Skin of body (tissue), 1 donor: ENCODE data around the gene PCDHB5. TPM values are rescaled to one million over a fixed set of nuclear protein-coding genes. Genes with fewer than 3 reads are reported as not detected.

Source experiments
- total RNA-seq: library from RNA; depleted of rRNA; stranded (reverse); fragments of >200 nt; gene quantifications from one replicate; pipeline ENCODE4 v1.2.3, GENCODE V29; 2014

PCDHB5 gene
- total RNA-seq, 1 donor from 2014 or later: 2.7 TPM

Other genes with a start within 250 kb of the PCDHB5 start
- gene PCDHAC1, start 208.9 kb upstream of the PCDHB5 start, total RNA-seq: 0.69 TPM
- 3.0 TPM for gene PCDHAC2, start 168.7 kb upstream of the PCDHB5 start, total RNA-seq
- not detected for gene PCDHB1, start 83.8 kb upstream of the PCDHB5 start, total RNA-seq
- gene PCDHB2, start 40.6 kb upstream of the PCDHB5 start, total RNA-seq: 3.1 TPM
- 2.7 TPM for gene PCDHB3, start 34.7 kb upstream of the PCDHB5 start, total RNA-seq
- gene PCDHB4, start 13.4 kb upstream of the PCDHB5 start, total RNA-seq: 1.6 TPM
- gene PCDHB6, start 14.9 kb downstream of the PCDHB5 start, total RNA-seq: 0.39 TPM
- gene PCDHB7, start 37.4 kb downstream of the PCDHB5 start, total RNA-seq: 1.1 TPM
- gene PCDHB8, start 42.6 kb downstream of the PCDHB5 start, total RNA-seq: 0.49 TPM
- 2.5 TPM for gene PCDHB16, start 47.2 kb downstream of the PCDHB5 start, total RNA-seq
- gene PCDHB9, start 52.0 kb downstream of the PCDHB5 start, total RNA-seq: 0.89 TPM
- 1.8 TPM for gene PCDHB10, start 57.1 kb downstream of the PCDHB5 start, total RNA-seq
- 3.5 TPM for gene PCDHB11, start 64.4 kb downstream of the PCDHB5 start, total RNA-seq
- gene PCDHB12, start 73.5 kb downstream of the PCDHB5 start, total RNA-seq: 2.2 TPM
- 2.9 TPM for gene PCDHB13, start 78.7 kb downstream of the PCDHB5 start, total RNA-seq
- gene PCDHB14, start 88.1 kb downstream of the PCDHB5 start, total RNA-seq: 3.8 TPM
- gene PCDHB15, start 110.2 kb downstream of the PCDHB5 start, total RNA-seq: 3.6 TPM
- 1.4 TPM for gene SLC25A2, start 168.8 kb downstream of the PCDHB5 start, total RNA-seq
- 88.8 TPM for gene TAF7, start 185.6 kb downstream of the PCDHB5 start, total RNA-seq
- 0.39 TPM for gene PCDHGA1, start 195.3 kb downstream of the PCDHB5 start, total RNA-seq
- gene PCDHGA2, start 203.6 kb downstream of the PCDHB5 start, total RNA-seq: 3.6 TPM
- 1.6 TPM for gene PCDHGA3, start 208.6 kb downstream of the PCDHB5 start, total RNA-seq
- gene PCDHGB1, start 214.9 kb downstream of the PCDHB5 start, total RNA-seq: 2.6 TPM
- gene PCDHGA4, start 219.8 kb downstream of the PCDHB5 start, total RNA-seq: 2.9 TPM
- gene PCDHGB2, start 224.8 kb downstream of the PCDHB5 start, total RNA-seq: 3.3 TPM
- gene PCDHGA5, start 229.0 kb downstream of the PCDHB5 start, total RNA-seq: 3.6 TPM
- gene PCDHGB3, start 235.0 kb downstream of the PCDHB5 start, total RNA-seq: 4.3 TPM
- gene PCDHGA6, start 238.7 kb downstream of the PCDHB5 start, total RNA-seq: 3.6 TPM
- gene PCDHGA7, start 247.5 kb downstream of the PCDHB5 start, total RNA-seq: 3.5 TPM